ENCODE results near the gene ARHGAP31.

DNA sequence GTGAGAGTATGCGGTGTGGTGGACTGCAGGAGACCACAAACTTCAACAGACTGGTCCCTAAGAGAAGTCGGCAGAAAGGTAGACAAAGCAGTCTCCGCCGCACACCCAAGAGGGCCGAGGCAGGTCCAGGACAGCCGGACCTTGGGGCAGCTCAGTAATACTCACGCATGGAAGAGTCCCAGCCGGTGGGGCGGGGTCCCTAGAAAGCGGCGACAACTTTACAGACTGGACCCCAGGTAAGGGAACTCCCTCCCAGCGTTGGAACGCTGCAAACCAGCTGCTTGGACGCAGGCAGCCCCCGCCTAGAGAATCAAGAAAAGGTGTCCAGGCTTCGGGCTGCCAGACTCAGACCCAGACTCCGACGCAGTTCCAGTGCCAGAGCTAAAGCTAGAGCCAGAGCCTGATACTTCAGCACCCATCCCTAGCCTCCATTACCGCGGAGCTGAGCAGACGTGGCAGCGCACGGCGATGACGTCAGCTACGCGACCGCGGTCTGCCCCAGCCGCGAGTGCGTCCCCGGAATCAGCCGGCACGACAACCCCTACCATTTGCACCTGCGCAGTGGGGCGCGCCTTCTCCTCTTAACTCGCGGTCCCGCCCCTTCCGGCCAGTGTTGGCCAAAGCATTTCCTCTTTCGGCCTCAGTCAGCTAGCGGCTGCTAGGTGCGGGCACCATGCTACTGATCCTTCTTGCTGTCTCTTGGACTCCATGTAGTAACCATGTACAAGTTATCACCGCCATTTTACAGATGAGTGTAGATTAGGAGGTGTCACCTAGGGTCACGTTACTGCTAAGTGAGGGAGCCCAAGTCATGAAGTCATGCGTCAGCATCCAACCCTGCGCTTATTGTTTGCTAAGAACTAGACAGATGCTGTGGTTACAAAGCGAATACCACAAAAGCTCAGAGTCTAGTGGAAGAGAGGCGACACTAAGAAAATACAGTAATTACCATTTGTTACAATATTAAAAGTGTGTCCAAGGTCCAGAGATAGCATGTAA is 169.3 kb downstream of the ARHGAP31 start, which contains the start of gene TMEM39A:
- TF ChIP-seq, protein P1, sequence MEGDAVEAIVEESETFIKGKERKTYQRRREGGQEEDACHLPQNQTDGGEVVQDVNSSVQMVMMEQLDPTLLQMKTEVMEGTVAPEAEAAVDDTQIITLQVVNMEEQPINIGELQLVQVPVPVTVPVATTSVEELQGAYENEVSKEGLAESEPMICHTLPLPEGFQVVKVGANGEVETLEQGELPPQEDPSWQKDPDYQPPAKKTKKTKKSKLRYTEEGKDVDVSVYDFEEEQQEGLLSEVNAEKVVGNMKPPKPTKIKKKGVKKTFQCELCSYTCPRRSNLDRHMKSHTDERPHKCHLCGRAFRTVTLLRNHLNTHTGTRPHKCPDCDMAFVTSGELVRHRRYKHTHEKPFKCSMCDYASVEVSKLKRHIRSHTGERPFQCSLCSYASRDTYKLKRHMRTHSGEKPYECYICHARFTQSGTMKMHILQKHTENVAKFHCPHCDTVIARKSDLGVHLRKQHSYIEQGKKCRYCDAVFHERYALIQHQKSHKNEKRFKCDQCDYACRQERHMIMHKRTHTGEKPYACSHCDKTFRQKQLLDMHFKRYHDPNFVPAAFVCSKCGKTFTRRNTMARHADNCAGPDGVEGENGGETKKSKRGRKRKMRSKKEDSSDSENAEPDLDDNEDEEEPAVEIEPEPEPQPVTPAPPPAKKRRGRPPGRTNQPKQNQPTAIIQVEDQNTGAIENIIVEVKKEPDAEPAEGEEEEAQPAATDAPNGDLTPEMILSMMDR (IDR thresholded peaks at IDR 0.05; ENCODE audit: low read depth, low read length, missing input control) = peak; percentile 22
- TF ChIP-seq YY1 (IDR thresholded peaks at IDR 0.05) (peak; percentile 99), HNF4G (IDR thresholded peaks at IDR 0.05) (no peak), REST (IDR thresholded peaks at IDR 0.05) (peak; percentile 95), ZBTB33 (IDR thresholded peaks at IDR 0.05) (peak; percentile 95), GABPA (IDR thresholded peaks at IDR 0.05 in 1 of 2, conservative IDR thresholded peaks at IDR 0.05 in 1 of 2) (peak; percentile 70 to 95), JUND (IDR thresholded peaks at IDR 0.05) (peak in 1 of 2 donors; percentile 18)
- TF ChIP-seq, protein P2, sequence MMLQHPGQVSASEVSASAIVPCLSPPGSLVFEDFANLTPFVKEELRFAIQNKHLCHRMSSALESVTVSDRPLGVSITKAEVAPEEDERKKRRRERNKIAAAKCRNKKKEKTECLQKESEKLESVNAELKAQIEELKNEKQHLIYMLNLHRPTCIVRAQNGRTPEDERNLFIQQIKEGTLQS (IDR thresholded peaks at IDR 0.05) = peak; percentile 47
